ENCODE data around the gene RPL4.
"Not testable (repeated sequence)": the region's sequence is repeated elsewhere in the genome, so short reads cannot be mapped to it uniquely, and the experiment has no call there.

RPL4 gene

DNA sequence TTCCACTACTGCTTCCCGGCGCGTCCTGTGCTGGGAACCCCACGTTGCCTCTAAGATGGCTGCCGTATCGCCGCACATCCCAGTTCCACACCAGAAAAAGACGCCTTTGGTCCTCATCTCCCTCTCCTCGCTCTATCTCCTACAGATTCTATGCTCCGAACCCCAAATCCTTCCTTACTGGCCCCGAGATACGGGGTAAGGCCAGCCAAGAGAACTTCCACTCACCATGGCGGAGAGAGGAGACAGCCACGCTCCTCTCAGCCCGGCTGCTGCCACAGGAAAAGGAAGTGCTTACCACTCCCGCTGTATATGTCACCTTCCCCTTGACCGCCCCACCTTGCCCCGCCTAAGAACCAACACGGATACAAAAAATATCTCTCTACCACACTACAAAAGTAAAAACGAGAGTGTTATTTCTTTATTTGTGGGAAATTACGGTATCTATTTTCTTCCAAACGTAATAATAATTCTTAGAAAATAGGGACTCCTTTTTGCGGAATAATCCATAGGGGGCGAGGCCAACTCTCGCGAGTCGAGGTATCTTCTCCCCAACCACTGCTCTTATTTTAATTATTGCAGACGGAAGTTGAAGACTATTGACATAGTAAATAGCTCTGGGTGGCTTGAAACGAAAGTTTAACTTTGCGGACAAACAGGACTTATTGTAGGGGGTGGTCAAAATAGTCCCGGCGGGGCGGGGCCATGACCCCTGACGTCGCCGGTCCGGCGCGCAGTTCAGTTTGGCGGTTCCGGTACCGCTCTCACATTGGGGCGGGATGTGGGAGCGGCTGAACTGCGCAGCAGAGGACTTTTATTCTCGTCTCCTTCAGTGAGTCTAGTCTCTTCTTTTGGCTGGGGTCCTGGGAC is at the start of gene RPL4, which contains the start of gene ZWILCH:
Gene RPL4, minus strand, starts transcription at position 293 of the 867 bp plus-strand sequence. Its CDS starts 65 bp downstream, at position 228.
Gene ZWILCH, plus strand, starts transcription at position 764 of the 867 bp plus-strand sequence. Its CDS starts 13 bp downstream, at position 777.
- peak; percentile 76 for DNase-seq (ENCODE audit: low read depth)

DNA sequence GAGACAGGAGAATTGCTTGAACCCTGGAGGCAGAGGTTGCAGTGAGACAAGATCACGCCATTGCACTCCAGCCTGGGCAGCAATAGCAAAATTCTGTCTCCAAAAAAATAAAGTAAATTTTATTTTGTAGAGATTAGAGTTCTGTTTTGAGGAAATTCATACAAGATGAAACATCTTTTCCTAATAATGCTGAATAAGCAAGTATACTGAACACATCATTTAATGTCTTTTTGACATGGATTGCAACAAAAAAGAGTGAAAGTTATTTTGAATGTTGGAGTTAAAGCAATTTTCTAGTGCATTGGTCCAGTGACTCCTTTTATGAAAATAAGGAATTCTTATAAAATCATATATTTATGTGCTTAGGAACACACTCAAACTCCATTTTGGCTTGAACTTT is 40.6 kb upstream of the RPL4 start:
- no peak for DNase-seq (ENCODE audit: low read depth)

- no peak for DNase-seq (ENCODE audit: low read depth)
Observed at GRCh38 chr15:66542896-66543295, 38.2 kb upstream of the RPL4 start.

DNA sequence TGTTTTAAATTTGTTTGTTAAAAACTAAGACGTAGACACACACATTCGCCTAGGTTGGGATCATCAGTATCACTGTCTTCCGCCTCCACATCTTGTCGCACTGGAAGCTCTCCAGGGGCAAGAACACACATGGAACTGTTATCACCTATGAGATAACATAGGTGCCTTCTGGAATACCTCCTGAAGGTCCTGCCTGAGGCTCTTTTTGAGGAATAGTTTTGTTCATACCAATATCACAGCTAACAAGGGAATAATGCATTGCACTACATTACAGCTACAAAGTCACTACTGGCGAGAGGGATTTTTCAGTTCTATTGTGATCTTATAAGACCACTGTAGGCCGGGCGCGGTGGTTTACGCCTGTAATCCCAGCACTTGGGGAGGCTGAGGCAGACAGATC is 30.4 kb upstream of the RPL4 start:
- DNase-seq (ENCODE audit: low read depth): no peak

DNA sequence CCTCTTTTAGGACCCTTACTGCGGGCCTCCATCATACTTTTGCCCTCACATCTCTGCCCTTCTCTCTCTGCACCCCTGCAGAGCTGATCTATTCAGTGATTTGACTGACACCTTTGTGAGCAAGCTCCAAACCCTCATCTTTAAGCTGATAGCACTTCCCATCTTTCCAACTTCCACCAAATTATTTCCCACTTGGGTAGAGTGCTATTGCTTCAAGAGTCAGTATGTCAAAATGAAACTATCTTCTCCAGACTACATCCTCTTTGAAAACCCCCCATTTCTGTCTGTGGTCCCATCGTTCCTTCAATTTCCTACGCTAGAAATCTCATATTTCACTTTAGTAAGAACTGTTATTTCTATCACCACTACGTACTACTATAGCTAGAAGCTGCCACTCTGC is 20.2 kb upstream of the RPL4 start:
- no peak for DNase-seq (ENCODE audit: low read depth)

DNA sequence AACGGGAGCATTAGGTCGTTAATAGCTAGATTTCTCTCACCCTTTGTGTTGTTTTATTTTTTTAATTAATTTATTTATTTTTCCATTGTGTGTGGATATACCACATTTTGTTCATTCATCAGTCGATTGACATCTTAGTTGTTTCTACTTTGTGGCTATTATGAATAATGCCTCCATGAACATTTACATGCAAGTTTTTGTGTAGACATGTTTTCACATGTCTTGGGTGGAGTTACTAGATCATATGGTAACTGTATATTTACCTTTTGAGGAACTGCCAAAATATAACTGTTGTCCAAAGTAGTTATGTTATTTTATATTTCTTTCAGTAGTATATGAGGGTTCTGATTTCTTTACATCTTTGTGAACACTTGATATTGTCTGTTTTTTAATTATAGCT is 19.3 kb upstream of the RPL4 start:
- DNase-seq (ENCODE audit: low read depth): no peak

- no peak for DNase-seq (ENCODE audit: low read depth)
Observed at GRCh38 chr15:66515901-66516322, 11.3 kb upstream of the RPL4 start.

GRCh38 chr15:66514586-66514985 is 9.9 kb upstream of the RPL4 start:
- no peak for DNase-seq (ENCODE audit: low read depth)

DNA sequence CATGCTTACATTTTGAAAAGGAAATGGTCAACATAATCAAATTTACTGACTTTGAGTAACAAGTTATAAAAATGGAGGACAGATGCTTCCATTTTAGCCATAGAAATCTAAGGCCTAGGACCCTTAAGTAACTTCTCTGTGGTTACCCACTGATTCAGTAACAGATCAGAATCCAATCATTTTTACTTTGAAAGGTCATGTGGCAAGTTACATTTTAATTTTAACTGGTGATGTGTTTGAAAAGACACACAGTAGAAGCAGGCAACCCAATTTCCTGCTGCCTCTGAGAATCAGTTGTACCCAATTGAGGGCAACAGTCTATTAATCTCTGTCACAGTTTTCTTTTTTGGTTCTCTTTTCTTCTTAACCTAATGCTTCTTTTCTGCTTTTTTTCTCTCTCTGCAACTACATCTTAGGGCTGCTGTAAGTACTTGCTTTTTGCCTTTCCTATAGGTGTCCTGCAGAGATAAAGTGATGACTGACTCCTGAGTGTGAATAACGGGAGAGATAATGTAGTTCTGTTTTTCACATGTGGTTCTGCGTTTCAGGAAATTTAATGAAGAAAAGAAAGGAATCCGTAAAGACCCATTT is 3.7 kb upstream of the RPL4 start:
- no peak for DNase-seq (ENCODE audit: low read depth)

- DNase-seq (ENCODE audit: low read depth): no peak
Observed at GRCh38 chr15:66505818-66506217, 1.2 kb upstream of the RPL4 start.

DNA sequence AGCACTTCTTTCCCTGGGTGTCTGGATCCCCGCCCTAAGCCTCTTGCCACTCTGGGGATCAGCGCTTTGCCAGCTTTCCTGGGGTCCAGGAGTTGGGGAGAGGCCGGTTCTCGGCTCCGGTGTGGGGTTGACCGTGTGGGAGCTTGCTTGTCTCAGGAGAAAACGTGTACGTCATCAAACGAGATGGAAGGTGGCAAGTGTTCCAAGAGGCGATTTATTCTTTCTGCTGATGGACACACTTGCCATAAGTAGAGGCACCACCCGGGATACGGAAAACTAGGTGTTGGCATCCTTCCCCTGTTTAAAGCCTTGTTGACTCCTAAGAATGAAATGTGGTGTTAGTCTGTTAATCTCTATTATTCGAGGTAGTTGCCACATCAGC is 766 bp upstream of the RPL4 start:
- no peak for DNase-seq (ENCODE audit: low read depth)

DNA sequence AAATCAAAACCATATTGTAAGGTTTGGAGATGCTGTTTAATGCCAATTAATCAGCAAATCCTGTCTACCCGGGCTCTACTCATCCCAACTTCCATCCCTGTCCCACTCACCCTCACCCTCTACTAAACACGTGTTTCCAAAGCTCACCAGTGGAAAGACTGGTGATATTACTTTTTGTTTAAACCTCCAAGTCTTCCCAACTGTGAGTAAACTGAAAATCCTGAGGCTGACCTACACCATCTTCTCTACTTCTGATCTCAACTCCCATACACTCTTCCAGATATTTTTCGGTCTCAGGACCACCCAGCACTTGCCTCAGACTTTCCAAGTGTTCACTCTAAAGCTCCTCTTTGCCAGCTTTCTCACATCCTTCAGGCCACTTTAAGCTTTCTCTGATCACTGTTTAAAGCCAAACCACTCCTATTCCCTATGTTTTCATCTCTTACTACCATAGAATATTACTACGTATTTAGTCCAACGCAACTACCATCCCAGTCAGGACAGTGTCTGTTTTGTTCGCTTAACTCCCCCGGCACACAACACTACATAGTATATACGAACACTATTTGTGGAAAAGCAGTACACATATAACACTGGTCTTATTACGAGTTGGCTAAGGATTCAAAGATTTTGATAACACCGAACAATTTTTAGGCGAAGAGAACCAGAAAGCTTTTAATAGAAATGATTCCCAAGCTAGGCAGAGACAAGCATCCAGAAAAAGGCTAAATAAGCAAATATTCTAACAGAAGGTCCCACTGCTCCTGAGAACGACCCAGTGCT is 684 bp downstream of the RPL4 start:
- DNase-seq (ENCODE audit: low read depth): no peak

GRCh38 chr15:66503041-66503648 is 1.5 kb downstream of the RPL4 start:
- DNase-seq (ENCODE audit: low read depth): not testable (repeated sequence)

DNA sequence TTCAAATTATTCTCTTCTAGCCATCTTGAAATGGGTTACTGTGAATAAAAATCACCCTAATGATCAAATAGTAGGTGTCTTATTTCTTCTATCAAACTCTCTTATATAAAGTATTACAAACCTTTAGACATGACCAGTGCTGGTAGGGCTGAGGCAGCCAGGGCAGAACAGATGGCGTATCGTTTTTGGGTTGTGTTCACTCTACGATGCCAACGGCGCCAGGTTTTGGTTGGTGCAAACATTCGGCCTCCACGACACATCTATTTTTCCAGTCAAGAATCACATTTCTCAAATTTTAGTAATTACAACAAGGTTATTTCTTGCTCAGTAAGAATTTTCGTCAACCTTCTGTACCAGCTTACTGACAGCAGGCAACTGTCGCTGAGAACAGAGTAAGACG is 2.2 kb downstream of the RPL4 start:
- DNase-seq (ENCODE audit: low read depth): no peak

DNA sequence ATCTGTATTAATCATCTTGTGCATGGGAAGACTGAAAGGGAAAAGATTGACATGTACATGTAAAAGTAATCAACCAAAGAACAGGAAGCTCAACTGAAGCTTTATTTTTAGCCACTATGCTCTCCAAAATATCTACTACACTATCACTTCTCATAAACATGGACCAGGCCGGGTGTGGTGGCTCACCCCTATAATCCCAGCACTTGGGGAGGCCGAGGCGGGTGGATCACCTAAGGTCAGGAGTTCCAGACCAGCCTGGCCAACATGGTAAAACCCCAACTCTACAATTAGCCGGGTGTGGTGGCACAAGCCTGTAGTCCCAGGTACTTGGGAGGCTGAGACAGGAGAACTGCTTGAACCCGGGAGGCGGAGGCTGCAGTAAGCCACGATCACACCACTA is 4.3 kb downstream of the RPL4 start:
- DNase-seq (ENCODE audit: low read depth): not testable (repeated sequence)

DNA sequence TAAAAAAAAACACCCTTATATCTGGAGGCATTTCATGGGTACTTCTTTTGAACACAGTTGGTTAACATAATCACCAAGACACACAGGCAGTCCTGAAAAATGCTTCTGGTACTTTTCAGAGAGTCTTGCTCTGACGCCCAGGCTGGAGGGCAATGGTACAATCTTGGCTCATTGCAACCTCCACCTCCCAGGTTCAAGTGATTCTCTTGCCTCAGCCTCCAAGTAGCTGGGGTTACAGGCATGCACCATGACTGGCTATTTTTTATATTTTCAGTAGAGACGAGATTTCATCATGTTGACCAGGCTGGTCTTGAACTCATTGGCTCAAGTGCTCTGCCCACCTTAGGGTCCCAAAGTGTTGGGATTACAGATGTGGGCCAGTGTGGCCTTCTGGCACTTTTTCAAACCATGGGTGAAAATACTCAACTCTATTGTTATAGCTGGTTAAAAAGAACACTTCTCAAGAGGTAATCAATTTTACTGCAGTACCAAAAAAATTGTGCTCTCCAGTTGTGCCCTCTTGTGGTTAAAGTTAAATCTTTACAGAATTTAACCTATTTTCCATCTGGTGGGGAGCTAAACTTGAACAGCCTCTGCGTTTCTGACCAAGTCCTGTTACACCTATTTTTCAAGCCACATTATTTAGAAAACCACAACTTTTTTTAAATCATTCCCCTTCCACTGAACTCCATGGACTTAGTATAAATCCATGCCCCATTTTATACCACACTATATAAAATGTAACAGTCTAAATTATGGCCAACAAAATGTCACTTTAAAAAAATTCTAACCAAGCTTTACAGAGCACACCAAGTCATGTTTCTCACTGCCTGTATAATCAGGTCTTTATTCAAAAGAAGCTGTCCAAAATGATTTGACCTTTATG is 5.9 kb downstream of the RPL4 start:
- no peak for DNase-seq (ENCODE audit: low read depth)

- DNase-seq (ENCODE audit: low read depth): peak; percentile 99
Observed at GRCh38 chr15:66497502-66498455, 6.9 kb downstream of the RPL4 start, which contains the start of gene SNAPC5. TSS of gene SNAPC5 (minus strand) at chr15:66497762. CDS start at chr15:66497731, 31 bp downstream.

GRCh38 chr15:66496951-66497501 is 7.6 kb downstream of the RPL4 start:
- no peak for DNase-seq (ENCODE audit: low read depth)

DNA sequence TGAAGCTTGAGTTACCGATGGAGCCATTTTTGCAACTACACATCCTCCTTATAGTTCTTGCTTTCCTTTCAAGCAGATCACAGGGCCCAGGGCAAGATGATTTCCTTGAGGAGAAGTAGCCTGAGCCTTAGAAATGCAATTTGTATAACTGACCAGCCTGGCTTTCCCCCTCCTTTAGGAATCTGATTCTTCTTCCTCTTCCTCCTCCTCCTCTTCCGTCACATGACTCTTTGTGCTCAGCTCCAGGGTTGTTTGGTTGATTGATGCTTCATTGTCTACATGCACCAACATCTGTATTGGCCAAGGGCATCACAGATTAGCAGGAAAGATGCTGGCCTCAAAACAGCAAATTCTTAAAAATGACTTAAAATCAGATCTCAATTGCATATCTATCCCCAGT is 10.4 kb downstream of the RPL4 start:
- no peak for DNase-seq (ENCODE audit: low read depth)

- DNase-seq (ENCODE audit: low read depth): no peak
Observed at GRCh38 chr15:66491846-66492245, 12.8 kb downstream of the RPL4 start.

Data from activated T-cell treated with anti-CD3 and anti-CD28 coated beads for 48 hours (primary cell).